Activated CD4-positive, alpha-beta T cell treated with anti-CD3 and anti-CD28 coated beads, Interleukin-2, amount 10 ng/mL, durations not matched to agents 24 days and 14 days (primary cell): ENCODE data around the gene BBLN. TPM values are rescaled to one million over a fixed set of nuclear protein-coding genes. Genes with fewer than 3 reads are reported as not detected.

Experiments used
- DNase-seq: peaks from one replicate; pipeline ENCODE4 v3.0.0; 2022
- H3K27ac Mint-ChIP-seq: one replicate; pipeline ENCODE4 v1.8.0; 2022; ENCODE audit warnings: mild to moderate bottlenecking, mixed read lengths
- H3K27me3 Mint-ChIP-seq: one replicate; pipeline ENCODE4 v1.8.0; 2022; ENCODE audit warnings: mixed read lengths
- H3K36me3 Mint-ChIP-seq: one replicate; pipeline ENCODE4 v1.8.0; 2022; ENCODE audit warnings: low read depth, mild to moderate bottlenecking, mixed read lengths
- H3K4me1 Mint-ChIP-seq: one replicate; pipeline ENCODE4 v1.8.0; 2021; ENCODE audit warnings: mixed read lengths
- H3K4me3 Mint-ChIP-seq: one replicate; pipeline ENCODE4 v1.8.0; 2022; ENCODE audit warnings: mild to moderate bottlenecking, moderate library complexity, mixed read lengths
- H3K9me3 Mint-ChIP-seq: one replicate; pipeline ENCODE4 v1.8.0; 2021; ENCODE audit warnings: mixed read lengths
- intact Hi-C: fragments of 100-400 bp; cut with micrococcal nuclease; formaldehyde crosslinking; loops from one replicate; pipeline ENCODE4 v1.15.1; 2023
- total RNA-seq: library from RNA; stranded (reverse); gene quantifications from 2 replicates; pipeline ENCODE4 v1.2.3, GENCODE V29; 2022

The BBLN gene
- total RNA-seq, 1 donor from 2014 or later = 91.4 TPM

GRCh38 chr9:128155736-128156500 is 4.1 kb upstream of the BBLN start:
- intact Hi-C loops = no loop called here
- Mint-ChIP-seq H3K4me1 (peaks cover 7% of the 10 kb centered on the region), H3K9me3 (no peaks in the 10 kb centered on the region), H3K27ac (no peak overlapping the region), H3K36me3 (no peaks in the 10 kb centered on the region), H3K27me3 (no peaks in the 10 kb centered on the region), H3K4me3 (no peak overlapping the region)
- no peak for DNase-seq

GRCh38 chr9:128159522-128159783 is 612 bp upstream of the BBLN start:
- peak overlapping the region; percentile 91 for H3K27ac Mint-ChIP-seq
- DNase-seq = peak; percentile 91
- no peaks in the 10 kb centered on the region for H3K27me3 Mint-ChIP-seq
- H3K9me3 Mint-ChIP-seq = no peaks in the 10 kb centered on the region
- intact Hi-C loops = no loop called here
- H3K4me3 Mint-ChIP-seq = peak overlapping the region; percentile 83
- H3K36me3 Mint-ChIP-seq = peaks cover 16% of the 10 kb centered on the region
- H3K4me1 Mint-ChIP-seq = peaks cover 23% of the 10 kb centered on the region

- H3K27me3 Mint-ChIP-seq = no peaks in the 10 kb centered on the region
- peaks cover 23% of the 10 kb centered on the region for H3K4me1 Mint-ChIP-seq
- H3K36me3 Mint-ChIP-seq = peaks cover 18% of the 10 kb centered on the region
- DNase-seq = peak; percentile 81
- peak overlapping the region; percentile 83 for H3K4me3 Mint-ChIP-seq
- intact Hi-C loops = loop anchor here (1.0 to 2.0 kb wide), 3 partner anchors 32 to 211 kb away; partner anchors contain the start of genes COQ4, TRUB2 and URM1
- peak overlapping the region; percentile 91 for H3K27ac Mint-ChIP-seq
- no peaks in the 10 kb centered on the region for H3K9me3 Mint-ChIP-seq
Measured at GRCh38 chr9:128160603-128160987, 530 bp downstream of the BBLN start.

GRCh38 chr9:128161215-128161902 is 1.3 kb downstream of the BBLN start:
- Mint-ChIP-seq H3K4me3 (peak overlapping the region; percentile 83), H3K9me3 (no peaks in the 10 kb centered on the region), H3K4me1 (peaks cover 23% of the 10 kb centered on the region), H3K36me3 (peaks cover 24% of the 10 kb centered on the region), H3K27me3 (no peaks in the 10 kb centered on the region), H3K27ac (peak overlapping the region; percentile 91)
- intact Hi-C loops = loop anchor here (2.0 kb wide), 1 partner anchor 161 kb away; the partner anchor contains the start of genes COQ4 and TRUB2
- no peak for DNase-seq

- peak overlapping the region; percentile 83 for H3K4me3 Mint-ChIP-seq
- no peak overlapping the region for H3K27ac Mint-ChIP-seq
- intact Hi-C loops = no loop called here
- peaks cover 31% of the 10 kb centered on the region for H3K36me3 Mint-ChIP-seq
- no peaks in the 10 kb centered on the region for H3K9me3 Mint-ChIP-seq
- no peaks in the 10 kb centered on the region for H3K27me3 Mint-ChIP-seq
- H3K4me1 Mint-ChIP-seq = peaks cover 23% of the 10 kb centered on the region
- DNase-seq = no peak
Measured at GRCh38 chr9:128162215-128163026, 2.4 kb downstream of the BBLN start.

GRCh38 chr9:128163027-128163515 is 3.0 kb downstream of the BBLN start:
- Mint-ChIP-seq H3K4me3 (no peak overlapping the region), H3K4me1 (peaks cover 23% of the 10 kb centered on the region), H3K36me3 (peaks cover 31% of the 10 kb centered on the region), H3K9me3 (no peaks in the 10 kb centered on the region), H3K27ac (no peak overlapping the region), H3K27me3 (no peaks in the 10 kb centered on the region)
- no peak for DNase-seq
- intact Hi-C loops = no loop called here

GRCh38 chr9:128163523-128164306 is 3.6 kb downstream of the BBLN start:
- H3K9me3 Mint-ChIP-seq = no peaks in the 10 kb centered on the region
- H3K36me3 Mint-ChIP-seq = peaks cover 34% of the 10 kb centered on the region
- no peaks in the 10 kb centered on the region for H3K27me3 Mint-ChIP-seq
- no peak overlapping the region for H3K27ac Mint-ChIP-seq
- H3K4me1 Mint-ChIP-seq = peaks cover 25% of the 10 kb centered on the region
- intact Hi-C loops = no loop called here
- no peak for DNase-seq
- no peak overlapping the region for H3K4me3 Mint-ChIP-seq

GRCh38 chr9:128164307-128164885 is 4.3 kb downstream of the BBLN start:
- H3K9me3 Mint-ChIP-seq = no peaks in the 10 kb centered on the region
- intact Hi-C loops = no loop called here
- no peak for DNase-seq
- H3K4me3 Mint-ChIP-seq = no peak overlapping the region
- H3K36me3 Mint-ChIP-seq = peaks cover 39% of the 10 kb centered on the region
- H3K27ac Mint-ChIP-seq = no peak overlapping the region
- no peaks in the 10 kb centered on the region for H3K27me3 Mint-ChIP-seq
- peaks cover 23% of the 10 kb centered on the region for H3K4me1 Mint-ChIP-seq

GRCh38 chr9:128166169-128166568 is 6.1 kb downstream of the BBLN start:
- Mint-ChIP-seq H3K4me1 (peaks cover 16% of the 10 kb centered on the region), H3K27ac (no peak overlapping the region), H3K36me3 (peaks cover 43% of the 10 kb centered on the region), H3K9me3 (no peaks in the 10 kb centered on the region), H3K27me3 (no peaks in the 10 kb centered on the region), H3K4me3 (no peak overlapping the region)
- no peak for DNase-seq
- intact Hi-C loops = no loop called here

- intact Hi-C loops = no loop called here
- Mint-ChIP-seq H3K9me3 (no peaks in the 10 kb centered on the region), H3K4me1 (peaks cover 8% of the 10 kb centered on the region), H3K36me3 (peaks cover 39% of the 10 kb centered on the region), H3K27ac (no peak overlapping the region), H3K4me3 (no peak overlapping the region), H3K27me3 (no peaks in the 10 kb centered on the region)
- DNase-seq = no peak
Measured at GRCh38 chr9:128167209-128167608, 7.1 kb downstream of the BBLN start.

GRCh38 chr9:128168731-128169308 is 8.8 kb downstream of the BBLN start:
- Mint-ChIP-seq H3K27me3 (no peaks in the 10 kb centered on the region), H3K9me3 (no peaks in the 10 kb centered on the region), H3K4me3 (no peak overlapping the region), H3K27ac (no peak overlapping the region), H3K4me1 (peaks cover 2% of the 10 kb centered on the region), H3K36me3 (peaks cover 34% of the 10 kb centered on the region)
- intact Hi-C loops = no loop called here
- no peak for DNase-seq

- H3K9me3 Mint-ChIP-seq = no peaks in the 10 kb centered on the region
- no peaks in the 10 kb centered on the region for H3K27me3 Mint-ChIP-seq
- intact Hi-C loops = no loop called here
- peaks cover 2% of the 10 kb centered on the region for H3K4me1 Mint-ChIP-seq
- no peak overlapping the region for H3K27ac Mint-ChIP-seq
- peaks cover 30% of the 10 kb centered on the region for H3K36me3 Mint-ChIP-seq
- no peak overlapping the region for H3K4me3 Mint-ChIP-seq
- DNase-seq = no peak
Measured at GRCh38 chr9:128169492-128169891, 9.4 kb downstream of the BBLN start.

GRCh38 chr9:128169925-128170324 is 9.9 kb downstream of the BBLN start:
- Mint-ChIP-seq H3K27me3 (no peaks in the 10 kb centered on the region), H3K4me1 (peaks cover 2% of the 10 kb centered on the region), H3K9me3 (no peaks in the 10 kb centered on the region), H3K4me3 (no peak overlapping the region), H3K36me3 (peaks cover 31% of the 10 kb centered on the region), H3K27ac (no peak overlapping the region)
- DNase-seq = no peak
- intact Hi-C loops = no loop called here
